Measurements from ENCODE around the gene CADM1.

DNA sequence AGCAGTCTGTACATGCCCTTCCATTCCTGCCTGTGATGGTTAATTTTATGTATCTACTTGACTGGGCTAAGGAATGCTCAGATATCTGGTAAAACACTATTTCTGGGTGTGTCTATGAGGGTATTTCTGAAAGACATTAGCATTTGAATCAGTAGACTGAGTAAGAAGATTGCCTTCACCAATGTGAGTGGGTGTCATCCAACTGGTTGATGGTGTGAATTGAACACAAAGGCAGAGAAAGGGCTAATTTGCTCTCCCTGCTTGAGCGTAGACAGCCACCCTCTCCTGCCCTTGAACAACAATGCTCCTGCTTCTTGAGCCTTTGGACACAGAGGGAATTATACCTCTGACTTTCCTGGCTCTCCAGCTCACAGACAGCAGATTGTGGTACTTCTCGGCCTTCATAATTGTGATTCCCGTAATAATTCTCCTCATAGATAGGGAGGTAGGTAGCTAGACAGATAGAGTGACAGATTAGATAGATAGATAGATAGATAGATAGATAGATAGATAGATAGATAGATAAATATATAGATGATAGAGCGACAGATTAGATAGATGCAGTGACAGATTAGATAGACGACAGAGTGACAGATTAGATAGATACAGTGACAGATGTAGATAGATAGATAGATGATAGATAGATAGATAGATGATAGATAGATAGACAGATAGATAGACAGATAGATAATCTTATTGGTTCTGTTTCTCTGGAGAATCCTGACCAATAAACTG is 370.6 kb downstream of the CADM1 start:
- no peak for TF ChIP-seq POLR2A (IDR thresholded peaks at IDR 0.05)
- TF ChIP-seq, protein P1, sequence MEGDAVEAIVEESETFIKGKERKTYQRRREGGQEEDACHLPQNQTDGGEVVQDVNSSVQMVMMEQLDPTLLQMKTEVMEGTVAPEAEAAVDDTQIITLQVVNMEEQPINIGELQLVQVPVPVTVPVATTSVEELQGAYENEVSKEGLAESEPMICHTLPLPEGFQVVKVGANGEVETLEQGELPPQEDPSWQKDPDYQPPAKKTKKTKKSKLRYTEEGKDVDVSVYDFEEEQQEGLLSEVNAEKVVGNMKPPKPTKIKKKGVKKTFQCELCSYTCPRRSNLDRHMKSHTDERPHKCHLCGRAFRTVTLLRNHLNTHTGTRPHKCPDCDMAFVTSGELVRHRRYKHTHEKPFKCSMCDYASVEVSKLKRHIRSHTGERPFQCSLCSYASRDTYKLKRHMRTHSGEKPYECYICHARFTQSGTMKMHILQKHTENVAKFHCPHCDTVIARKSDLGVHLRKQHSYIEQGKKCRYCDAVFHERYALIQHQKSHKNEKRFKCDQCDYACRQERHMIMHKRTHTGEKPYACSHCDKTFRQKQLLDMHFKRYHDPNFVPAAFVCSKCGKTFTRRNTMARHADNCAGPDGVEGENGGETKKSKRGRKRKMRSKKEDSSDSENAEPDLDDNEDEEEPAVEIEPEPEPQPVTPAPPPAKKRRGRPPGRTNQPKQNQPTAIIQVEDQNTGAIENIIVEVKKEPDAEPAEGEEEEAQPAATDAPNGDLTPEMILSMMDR (IDR thresholded peaks at IDR 0.05), result no peak
